ENCODE results near the gene RGS2. TPM values are rescaled to one million over a fixed set of nuclear protein-coding genes. Genes with fewer than 3 reads are reported as not detected.

The RGS2 gene
- total RNA-seq, 1 donor from 2014 or later = 15.8 TPM

DNA sequence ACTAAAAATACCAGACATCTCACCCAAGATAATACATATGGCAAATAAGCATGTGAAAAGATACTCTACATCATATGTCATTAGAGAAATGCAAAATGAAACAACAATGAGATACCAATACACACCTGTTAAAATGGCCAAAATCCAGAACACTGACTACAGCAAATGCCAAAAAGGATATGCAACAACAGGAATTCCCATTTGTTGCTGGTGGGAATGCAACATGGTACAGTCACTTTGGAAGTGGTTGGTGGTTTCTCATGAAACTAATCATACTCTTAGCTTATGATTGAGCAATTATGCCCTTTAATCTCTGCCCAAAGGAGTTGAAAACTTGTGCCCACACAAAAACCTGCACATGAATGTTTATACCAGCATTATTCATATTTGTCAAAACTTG lies 6.4 kb upstream of the RGS2 start:
- no peak overlapping the region for H3K27ac ChIP-seq (replicated peaks)
- H3K4me3 ChIP-seq = no peak overlapping the region
- no peaks in the 10 kb centered on the region for H3K27me3 ChIP-seq (ENCODE audit: low read depth)
- DNase-seq = no peak
- no peaks in the 10 kb centered on the region for H3K36me3 ChIP-seq
- H3K4me1 ChIP-seq = peaks cover 5% of the 10 kb centered on the region
- no peaks in the 10 kb centered on the region for H3K9me3 ChIP-seq (replicated peaks)
- intact Hi-C loops (cut with micrococcal nuclease) = no loop called here
- TF ChIP-seq, protein P1, sequence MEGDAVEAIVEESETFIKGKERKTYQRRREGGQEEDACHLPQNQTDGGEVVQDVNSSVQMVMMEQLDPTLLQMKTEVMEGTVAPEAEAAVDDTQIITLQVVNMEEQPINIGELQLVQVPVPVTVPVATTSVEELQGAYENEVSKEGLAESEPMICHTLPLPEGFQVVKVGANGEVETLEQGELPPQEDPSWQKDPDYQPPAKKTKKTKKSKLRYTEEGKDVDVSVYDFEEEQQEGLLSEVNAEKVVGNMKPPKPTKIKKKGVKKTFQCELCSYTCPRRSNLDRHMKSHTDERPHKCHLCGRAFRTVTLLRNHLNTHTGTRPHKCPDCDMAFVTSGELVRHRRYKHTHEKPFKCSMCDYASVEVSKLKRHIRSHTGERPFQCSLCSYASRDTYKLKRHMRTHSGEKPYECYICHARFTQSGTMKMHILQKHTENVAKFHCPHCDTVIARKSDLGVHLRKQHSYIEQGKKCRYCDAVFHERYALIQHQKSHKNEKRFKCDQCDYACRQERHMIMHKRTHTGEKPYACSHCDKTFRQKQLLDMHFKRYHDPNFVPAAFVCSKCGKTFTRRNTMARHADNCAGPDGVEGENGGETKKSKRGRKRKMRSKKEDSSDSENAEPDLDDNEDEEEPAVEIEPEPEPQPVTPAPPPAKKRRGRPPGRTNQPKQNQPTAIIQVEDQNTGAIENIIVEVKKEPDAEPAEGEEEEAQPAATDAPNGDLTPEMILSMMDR (IDR thresholded peaks at IDR 0.05; ENCODE audit: borderline replicate concordance) = no peak

DNA sequence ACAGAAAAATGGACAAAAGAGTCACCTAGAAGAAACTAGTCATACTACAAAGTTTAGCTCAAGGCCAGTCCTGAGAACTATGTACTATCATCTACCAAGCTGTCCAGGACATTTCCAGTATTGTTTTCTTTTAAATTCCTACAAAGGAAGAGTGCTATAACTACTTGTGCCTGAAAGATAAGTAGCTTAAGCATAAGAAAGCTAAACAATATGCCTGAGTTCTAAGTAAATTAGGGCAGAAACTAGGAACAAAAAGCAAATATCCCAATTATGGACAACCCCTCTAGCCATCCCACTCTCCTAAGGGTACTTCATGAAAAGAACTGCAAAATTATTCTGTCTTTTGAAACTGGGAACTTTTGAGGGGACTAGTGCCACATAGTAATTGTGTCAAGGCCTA lies 5.3 kb upstream of the RGS2 start:
- Histone ChIP-seq H3K9me3 (replicated peaks) (no peaks in the 10 kb centered on the region), H3K4me3 (no peak overlapping the region), H3K36me3 (no peaks in the 10 kb centered on the region), H3K4me1 (peaks cover 16% of the 10 kb centered on the region), H3K27ac (replicated peaks) (no peak overlapping the region), H3K27me3 (ENCODE audit: low read depth) (no peaks in the 10 kb centered on the region)
- intact Hi-C loops (cut with micrococcal nuclease) = no loop called here
- TF ChIP-seq, protein P1 (IDR thresholded peaks at IDR 0.05; ENCODE audit: borderline replicate concordance) = no peak
- DNase-seq = no peak

DNA sequence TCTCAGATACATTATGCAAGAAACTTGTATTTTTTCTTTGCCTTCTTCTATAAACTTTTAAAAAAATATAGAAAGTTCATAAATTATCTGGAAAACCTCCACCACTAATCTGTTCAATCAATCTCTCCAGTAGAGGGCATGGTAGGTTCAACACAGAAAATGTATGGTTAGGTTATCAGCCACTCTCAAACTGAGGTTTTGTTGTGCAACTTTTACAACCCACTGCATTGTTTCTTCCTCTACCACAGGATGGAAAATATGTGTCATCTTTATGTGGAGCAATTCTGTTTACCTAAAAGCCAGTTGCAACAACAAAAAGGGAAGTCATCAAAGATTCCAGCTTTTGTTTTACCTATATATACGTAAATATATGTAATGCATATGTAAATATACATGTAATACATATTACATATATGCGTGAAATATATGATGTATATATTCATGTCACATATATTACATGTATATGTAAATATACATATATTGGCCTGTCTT lies 3.0 kb upstream of the RGS2 start:
- no peaks in the 10 kb centered on the region for H3K27me3 ChIP-seq (ENCODE audit: low read depth)
- intact Hi-C loops (cut with micrococcal nuclease) = loop anchor here (5.0 kb wide), 1 partner anchor 211 kb away; no protein-coding TSS in a partner anchor
- no peak overlapping the region for H3K4me3 ChIP-seq
- no peak for DNase-seq
- H3K4me1 ChIP-seq = peaks cover 36% of the 10 kb centered on the region
- H3K27ac ChIP-seq (replicated peaks) = no peak overlapping the region
- no peaks in the 10 kb centered on the region for H3K9me3 ChIP-seq (replicated peaks)
- peaks cover 3% of the 10 kb centered on the region for H3K36me3 ChIP-seq
- TF ChIP-seq, protein P1 (IDR thresholded peaks at IDR 0.05; ENCODE audit: borderline replicate concordance) = peak; percentile 54

DNA sequence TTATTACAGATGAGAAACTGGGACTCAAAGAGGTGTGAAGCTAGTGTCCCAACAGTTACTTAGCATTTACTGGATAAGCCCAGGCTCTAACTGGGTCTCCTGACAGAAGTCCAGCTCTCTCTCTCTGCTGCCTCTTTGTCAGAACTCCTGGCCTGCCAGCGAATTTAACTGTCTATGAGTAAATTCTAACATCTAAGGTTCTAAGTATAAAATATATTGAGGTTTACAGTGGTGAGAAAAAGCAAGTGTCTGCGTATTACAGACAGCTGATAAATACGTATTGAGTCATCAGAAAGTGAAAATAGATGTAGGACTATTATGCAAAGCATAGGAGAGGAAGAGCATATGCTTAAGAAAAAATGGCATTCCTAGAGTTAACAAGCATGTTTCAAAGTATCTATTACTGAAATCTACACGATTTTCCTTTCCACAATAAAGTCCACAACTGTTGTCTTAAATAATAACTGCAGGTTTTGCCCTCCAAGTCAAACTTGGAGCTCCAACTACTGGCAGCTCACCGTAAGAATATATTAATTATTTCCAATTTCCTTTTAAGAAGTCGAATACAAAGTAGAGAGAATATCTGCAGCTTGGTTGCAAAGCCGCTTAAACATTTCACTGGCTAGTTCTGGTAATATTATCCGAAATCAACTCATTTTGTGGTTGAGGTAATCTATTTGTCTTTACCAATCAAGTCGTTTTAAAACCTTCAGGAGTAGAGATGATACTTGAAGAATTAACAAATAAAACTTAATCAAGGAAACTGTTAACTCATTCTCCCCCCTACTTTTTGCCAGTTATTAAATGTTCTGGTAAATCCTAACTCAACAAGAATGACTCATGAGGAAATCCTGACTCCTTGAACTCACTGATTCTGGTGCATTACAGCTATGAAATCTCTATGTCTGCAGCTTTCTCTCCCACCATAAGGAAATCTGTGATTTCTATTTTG lies 1.4 kb upstream of the RGS2 start:
- intact Hi-C loops (cut with micrococcal nuclease) = loop anchor here (5.0 kb wide), 1 partner anchor 210 kb away; no protein-coding TSS in a partner anchor
- peaks cover 12% of the 10 kb centered on the region for H3K36me3 ChIP-seq
- H3K27ac ChIP-seq (replicated peaks) = peak overlapping the region; percentile 94
- H3K4me1 ChIP-seq = peaks cover 46% of the 10 kb centered on the region
- TF ChIP-seq, protein P1 (IDR thresholded peaks at IDR 0.05; ENCODE audit: borderline replicate concordance) = peak; percentile 51
- no peaks in the 10 kb centered on the region for H3K27me3 ChIP-seq (ENCODE audit: low read depth)
- H3K9me3 ChIP-seq (replicated peaks) = no peaks in the 10 kb centered on the region
- H3K4me3 ChIP-seq = peak overlapping the region; percentile 80
- no peak for DNase-seq

DNA sequence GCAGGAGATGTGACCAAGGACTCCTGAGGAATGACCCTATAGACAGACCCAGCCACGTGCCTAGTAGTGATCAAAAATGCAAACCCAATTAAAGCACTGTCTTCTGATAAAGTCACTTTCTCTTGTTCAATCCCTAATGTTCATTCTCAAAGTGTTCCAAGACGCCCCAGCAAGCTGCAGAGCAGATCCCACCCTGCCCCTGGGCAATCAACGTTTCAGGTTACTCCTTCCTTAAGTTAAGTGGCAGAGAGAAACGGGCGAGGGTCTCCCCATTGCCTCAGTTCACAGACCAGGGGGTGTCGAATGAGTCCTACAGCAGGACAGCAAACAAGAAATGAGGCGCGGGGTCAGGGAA lies 699 bp upstream of the RGS2 start:
- peaks cover 12% of the 10 kb centered on the region for H3K36me3 ChIP-seq
- H3K4me1 ChIP-seq = peaks cover 46% of the 10 kb centered on the region
- DNase-seq = no peak
- H3K27me3 ChIP-seq (ENCODE audit: low read depth) = no peaks in the 10 kb centered on the region
- peak overlapping the region; percentile 94 for H3K27ac ChIP-seq (replicated peaks)
- intact Hi-C loops (cut with micrococcal nuclease) = loop anchor here (5.0 kb wide), 1 partner anchor 209 kb away; no protein-coding TSS in a partner anchor
- TF ChIP-seq, protein P1 (IDR thresholded peaks at IDR 0.05; ENCODE audit: borderline replicate concordance) = no peak
- H3K9me3 ChIP-seq (replicated peaks) = no peaks in the 10 kb centered on the region
- peak overlapping the region; percentile 80 for H3K4me3 ChIP-seq

All from left ventricle myocardium inferior (tissue), 1 donor.